ENCODE results near the gene SKAP1.

GRCh38 chr17:48148854-48149786 is 280.9 kb downstream of the SKAP1 start:
- no peak for TF ChIP-seq CTCF (IDR thresholded peaks at IDR 0.05 in 8 of 11, conservative IDR thresholded peaks at IDR 0.05 in 3 of 11)
- TF ChIP-seq POLR2A (IDR thresholded peaks at IDR 0.05) = no peak
